ENCODE results near the gene IPCEF1. TPM values are rescaled to one million over a fixed set of nuclear protein-coding genes. Genes with fewer than 3 reads are reported as not detected.

Gene IPCEF1
- polyA plus RNA-seq, 1 donor from 2014 or later = 3.9 TPM

GRCh38 chr6:154170106-154170505, 186.5 kb downstream of the IPCEF1 start:
- Histone ChIP-seq H4K20me1 (ENCODE audit: insufficient read depth) (no peaks in the 10 kb centered on the region), H3K4me2 (ENCODE audit: low read length) (no peak overlapping the region)
- no peak for TF ChIP-seq MXI1 (conservative IDR thresholded peaks at IDR 0.05; ENCODE audit: poor library complexity, severe bottlenecking)
- no peak for TF ChIP-seq CTCF (IDR thresholded peaks at IDR 0.05; ENCODE audit: poor library complexity, severe bottlenecking)
- TF ChIP-seq POLR2AphosphoS5 (IDR thresholded peaks at IDR 0.05) = no peak
- TF ChIP-seq, protein P1, sequence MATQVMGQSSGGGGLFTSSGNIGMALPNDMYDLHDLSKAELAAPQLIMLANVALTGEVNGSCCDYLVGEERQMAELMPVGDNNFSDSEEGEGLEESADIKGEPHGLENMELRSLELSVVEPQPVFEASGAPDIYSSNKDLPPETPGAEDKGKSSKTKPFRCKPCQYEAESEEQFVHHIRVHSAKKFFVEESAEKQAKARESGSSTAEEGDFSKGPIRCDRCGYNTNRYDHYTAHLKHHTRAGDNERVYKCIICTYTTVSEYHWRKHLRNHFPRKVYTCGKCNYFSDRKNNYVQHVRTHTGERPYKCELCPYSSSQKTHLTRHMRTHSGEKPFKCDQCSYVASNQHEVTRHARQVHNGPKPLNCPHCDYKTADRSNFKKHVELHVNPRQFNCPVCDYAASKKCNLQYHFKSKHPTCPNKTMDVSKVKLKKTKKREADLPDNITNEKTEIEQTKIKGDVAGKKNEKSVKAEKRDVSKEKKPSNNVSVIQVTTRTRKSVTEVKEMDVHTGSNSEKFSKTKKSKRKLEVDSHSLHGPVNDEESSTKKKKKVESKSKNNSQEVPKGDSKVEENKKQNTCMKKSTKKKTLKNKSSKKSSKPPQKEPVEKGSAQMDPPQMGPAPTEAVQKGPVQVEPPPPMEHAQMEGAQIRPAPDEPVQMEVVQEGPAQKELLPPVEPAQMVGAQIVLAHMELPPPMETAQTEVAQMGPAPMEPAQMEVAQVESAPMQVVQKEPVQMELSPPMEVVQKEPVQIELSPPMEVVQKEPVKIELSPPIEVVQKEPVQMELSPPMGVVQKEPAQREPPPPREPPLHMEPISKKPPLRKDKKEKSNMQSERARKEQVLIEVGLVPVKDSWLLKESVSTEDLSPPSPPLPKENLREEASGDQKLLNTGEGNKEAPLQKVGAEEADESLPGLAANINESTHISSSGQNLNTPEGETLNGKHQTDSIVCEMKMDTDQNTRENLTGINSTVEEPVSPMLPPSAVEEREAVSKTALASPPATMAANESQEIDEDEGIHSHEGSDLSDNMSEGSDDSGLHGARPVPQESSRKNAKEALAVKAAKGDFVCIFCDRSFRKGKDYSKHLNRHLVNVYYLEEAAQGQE (IDR thresholded peaks at IDR 0.05; ENCODE audit: borderline replicate concordance) = no peak
- TF ChIP-seq EZH2 (IDR thresholded peaks at IDR 0.05; ENCODE audit: borderline replicate concordance, insufficient read depth, low read length, poor library complexity, severe bottlenecking) = no peak
- no peak for TF ChIP-seq TAF1 (IDR thresholded peaks at IDR 0.05; ENCODE audit: low read depth)
- TF ChIP-seq RAD21 (conservative IDR thresholded peaks at IDR 0.05) = no peak
- no peak for TF ChIP-seq EP300 (conservative IDR thresholded peaks at IDR 0.05; ENCODE audit: poor library complexity, severe bottlenecking)
- TF ChIP-seq SMC3 (conservative IDR thresholded peaks at IDR 0.05; ENCODE audit: poor library complexity) = no peak

DNA sequence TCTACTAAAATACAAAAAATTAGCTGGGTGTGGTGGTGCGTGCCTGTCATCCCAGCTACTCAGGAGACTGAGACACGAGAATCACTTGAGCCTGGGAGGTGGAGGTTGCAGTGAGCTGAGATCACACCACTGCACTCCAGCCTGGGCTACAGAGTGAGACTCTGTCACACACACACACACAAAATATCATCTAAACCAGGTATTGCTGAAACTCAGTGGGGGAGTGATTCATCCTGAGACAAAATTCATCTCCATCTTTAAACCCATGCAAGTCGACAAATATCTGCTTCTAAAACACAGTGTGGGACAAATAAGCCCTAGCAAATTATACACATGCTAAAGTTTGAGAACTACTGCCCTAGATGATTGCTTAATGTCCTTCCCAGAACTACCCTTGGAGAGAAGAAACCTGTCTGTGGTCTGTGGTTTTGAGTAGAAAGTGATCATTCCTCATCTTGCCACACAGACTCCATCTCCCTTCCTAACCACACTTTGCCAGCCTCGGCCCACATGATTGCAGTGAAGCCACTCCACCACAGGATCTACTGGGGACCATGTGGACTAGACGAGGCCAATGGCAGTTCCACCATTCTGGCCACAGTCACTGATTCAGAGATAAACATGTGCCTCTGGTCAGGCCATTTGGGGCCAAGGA, 187.3 kb downstream of the IPCEF1 start:
- TF ChIP-seq MXI1 (conservative IDR thresholded peaks at IDR 0.05; ENCODE audit: poor library complexity, severe bottlenecking) (no peak), CTCF (IDR thresholded peaks at IDR 0.05; ENCODE audit: poor library complexity, severe bottlenecking) (no peak), RAD21 (conservative IDR thresholded peaks at IDR 0.05) (no peak), SMC3 (conservative IDR thresholded peaks at IDR 0.05; ENCODE audit: poor library complexity) (no peak), EZH2 (IDR thresholded peaks at IDR 0.05; ENCODE audit: borderline replicate concordance, insufficient read depth, low read length, poor library complexity, severe bottlenecking) (no peak), EP300 (conservative IDR thresholded peaks at IDR 0.05; ENCODE audit: poor library complexity, severe bottlenecking) (no peak), TAF1 (IDR thresholded peaks at IDR 0.05; ENCODE audit: low read depth) (no peak), POLR2AphosphoS5 (IDR thresholded peaks at IDR 0.05) (no peak)
- TF ChIP-seq, protein P1 (IDR thresholded peaks at IDR 0.05; ENCODE audit: borderline replicate concordance) = no peak
- H3K9me3 ChIP-seq (ENCODE audit: low read length) = no peaks in the 10 kb centered on the region
- H3K9ac ChIP-seq (ENCODE audit: low read length) = no peak overlapping the region
- no peaks in the 10 kb centered on the region for H3K27me3 ChIP-seq (ENCODE audit: insufficient read depth, low read depth, low read length)
- no peaks in the 10 kb centered on the region for H3K36me3 ChIP-seq (ENCODE audit: insufficient read depth, low read length)
- no peaks in the 10 kb centered on the region for H3K79me2 ChIP-seq (replicated peaks; ENCODE audit: insufficient read depth, low read length)
- H3F3A ChIP-seq (ENCODE audit: insufficient read depth, low read length, poor library complexity, severe bottlenecking) = no peaks in the 10 kb centered on the region
- no peaks in the 10 kb centered on the region for H3K9me2 ChIP-seq (ENCODE audit: insufficient read depth, low read length)
- H3K27ac ChIP-seq (ENCODE audit: low read length) = no peak overlapping the region
- H3K4me3 ChIP-seq (ENCODE audit: low read length) = no peak overlapping the region
- no peak overlapping the region for H3K4me2 ChIP-seq (ENCODE audit: low read length)
- H2AFZ ChIP-seq (ENCODE audit: low read depth, low read length) = no peak overlapping the region
- no peaks in the 10 kb centered on the region for H4K20me1 ChIP-seq (ENCODE audit: insufficient read depth)

More at GRCh38 chr6:154170106-154170505, 186.5 kb downstream of the IPCEF1 start:
- Histone ChIP-seq H3K4me3 (ENCODE audit: low read length) (no peak overlapping the region), H3F3A (ENCODE audit: insufficient read depth, low read length, poor library complexity, severe bottlenecking) (no peaks in the 10 kb centered on the region), H3K27me3 (ENCODE audit: insufficient read depth, low read depth, low read length) (no peaks in the 10 kb centered on the region), H3K9me2 (ENCODE audit: insufficient read depth, low read length) (no peaks in the 10 kb centered on the region), H3K9ac (ENCODE audit: low read length) (no peak overlapping the region), H3K79me2 (replicated peaks; ENCODE audit: insufficient read depth, low read length) (no peaks in the 10 kb centered on the region), H3K36me3 (ENCODE audit: insufficient read depth, low read length) (no peaks in the 10 kb centered on the region), H3K9me3 (ENCODE audit: low read length) (no peaks in the 10 kb centered on the region), H3K27ac (ENCODE audit: low read length) (no peak overlapping the region), H2AFZ (ENCODE audit: low read depth, low read length) (no peak overlapping the region)
